Loucy (cell line): ENCODE results near the gene LCE1F.

Experiments
- EZH2phosphoT487 ChIP-seq: fragments of 200-600 bp; IDR thresholded peaks from 2 replicates; pipeline ENCODE4 v1.6.1; 2018; ENCODE audit warnings: antibody characterized with exemption, mild to moderate bottlenecking, moderate library complexity, borderline replicate concordance
- TF ChIP-seq, protein P1 (sequence below): fragments of 200-600 bp; sonication (generic); conservative IDR thresholded peaks from 2 replicates; pipeline ENCODE4 v1.5.1; 2014; ENCODE audit warnings: mild to moderate bottlenecking, antibody characterized with exemption, low read length

DNA sequence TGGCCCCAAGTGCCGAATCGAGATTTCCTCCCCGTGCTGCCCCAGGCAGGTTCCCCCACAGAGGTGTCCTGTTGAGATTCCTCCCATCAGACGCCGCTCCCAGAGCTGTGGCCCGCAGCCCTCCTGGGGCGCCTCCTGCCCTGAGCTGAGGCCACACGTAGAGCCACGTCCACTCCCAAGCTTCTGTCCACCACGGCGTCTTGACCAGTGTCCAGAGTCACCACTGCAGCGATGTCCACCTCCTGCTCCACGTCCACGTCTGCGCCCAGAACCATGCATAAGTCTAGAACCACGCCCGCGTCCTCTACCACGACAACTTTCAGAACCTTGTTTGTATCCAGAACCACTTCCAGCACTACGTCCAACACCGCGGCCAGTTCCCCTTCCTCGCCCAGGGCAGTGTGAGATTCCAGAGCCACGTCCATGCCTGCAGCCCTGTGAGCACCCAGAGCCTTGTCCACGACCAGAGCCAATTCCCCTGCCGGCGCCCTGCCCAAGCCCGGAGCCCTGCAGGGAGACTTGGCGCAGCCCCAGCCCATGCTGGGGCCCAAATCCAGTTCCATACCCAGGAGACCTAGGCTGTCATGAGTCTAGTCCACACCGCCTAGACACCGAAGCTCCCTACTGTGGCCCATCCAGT lies 14.3 kb upstream of the LCE1F start:
- TF ChIP-seq, protein P1, sequence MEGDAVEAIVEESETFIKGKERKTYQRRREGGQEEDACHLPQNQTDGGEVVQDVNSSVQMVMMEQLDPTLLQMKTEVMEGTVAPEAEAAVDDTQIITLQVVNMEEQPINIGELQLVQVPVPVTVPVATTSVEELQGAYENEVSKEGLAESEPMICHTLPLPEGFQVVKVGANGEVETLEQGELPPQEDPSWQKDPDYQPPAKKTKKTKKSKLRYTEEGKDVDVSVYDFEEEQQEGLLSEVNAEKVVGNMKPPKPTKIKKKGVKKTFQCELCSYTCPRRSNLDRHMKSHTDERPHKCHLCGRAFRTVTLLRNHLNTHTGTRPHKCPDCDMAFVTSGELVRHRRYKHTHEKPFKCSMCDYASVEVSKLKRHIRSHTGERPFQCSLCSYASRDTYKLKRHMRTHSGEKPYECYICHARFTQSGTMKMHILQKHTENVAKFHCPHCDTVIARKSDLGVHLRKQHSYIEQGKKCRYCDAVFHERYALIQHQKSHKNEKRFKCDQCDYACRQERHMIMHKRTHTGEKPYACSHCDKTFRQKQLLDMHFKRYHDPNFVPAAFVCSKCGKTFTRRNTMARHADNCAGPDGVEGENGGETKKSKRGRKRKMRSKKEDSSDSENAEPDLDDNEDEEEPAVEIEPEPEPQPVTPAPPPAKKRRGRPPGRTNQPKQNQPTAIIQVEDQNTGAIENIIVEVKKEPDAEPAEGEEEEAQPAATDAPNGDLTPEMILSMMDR = no peak
- no peak for TF ChIP-seq EZH2phosphoT487
